Suppressor macrophage treated with lipopolysaccharide for 1 hour (primary cell): ENCODE data around the gene ARL15.

Source experiments
- DNase-seq, 3 donors: peaks; one replicate each; pipeline ENCODE4 v3.0.0-alpha.2; 2020 to 2022

ARL15 gene

DNA sequence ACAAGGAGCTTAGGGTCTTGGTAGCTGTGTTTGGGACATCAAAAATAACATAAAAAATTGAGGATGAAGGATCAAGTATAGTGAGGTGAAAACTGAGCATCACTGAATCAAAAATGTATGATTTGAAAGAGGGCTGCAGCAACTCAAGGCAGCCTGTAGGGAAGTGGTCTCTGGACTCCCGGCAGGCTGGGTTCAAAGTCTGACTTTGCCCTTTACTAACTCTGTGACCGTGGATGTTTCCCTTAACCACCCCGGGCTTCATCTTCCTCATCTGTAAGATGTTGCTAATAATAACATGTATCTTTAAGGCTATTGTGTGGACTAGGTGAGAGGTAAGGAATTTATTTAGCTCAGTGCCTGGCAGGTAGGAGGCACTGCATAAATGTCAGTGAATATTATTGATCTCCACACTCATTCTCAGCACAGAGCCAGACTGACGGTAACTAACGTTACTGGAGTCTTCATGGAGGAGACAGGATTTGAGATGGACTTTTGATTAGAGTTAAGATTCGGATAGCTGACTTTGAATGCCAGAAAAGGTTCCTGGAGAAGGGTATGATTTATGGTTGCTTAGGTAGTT lies 382.6 kb downstream of the ARL15 start:
- no peak for DNase-seq

GRCh38 chr5:53926026-53926425 lies 384.3 kb downstream of the ARL15 start:
- no peak for DNase-seq

GRCh38 chr5:53924392-53924791 lies 386.0 kb downstream of the ARL15 start:
- DNase-seq = no peak

- no peak for DNase-seq
These were observed 386.4 kb downstream of the ARL15 start for GRCh38 chr5:53923961-53924360.

DNA sequence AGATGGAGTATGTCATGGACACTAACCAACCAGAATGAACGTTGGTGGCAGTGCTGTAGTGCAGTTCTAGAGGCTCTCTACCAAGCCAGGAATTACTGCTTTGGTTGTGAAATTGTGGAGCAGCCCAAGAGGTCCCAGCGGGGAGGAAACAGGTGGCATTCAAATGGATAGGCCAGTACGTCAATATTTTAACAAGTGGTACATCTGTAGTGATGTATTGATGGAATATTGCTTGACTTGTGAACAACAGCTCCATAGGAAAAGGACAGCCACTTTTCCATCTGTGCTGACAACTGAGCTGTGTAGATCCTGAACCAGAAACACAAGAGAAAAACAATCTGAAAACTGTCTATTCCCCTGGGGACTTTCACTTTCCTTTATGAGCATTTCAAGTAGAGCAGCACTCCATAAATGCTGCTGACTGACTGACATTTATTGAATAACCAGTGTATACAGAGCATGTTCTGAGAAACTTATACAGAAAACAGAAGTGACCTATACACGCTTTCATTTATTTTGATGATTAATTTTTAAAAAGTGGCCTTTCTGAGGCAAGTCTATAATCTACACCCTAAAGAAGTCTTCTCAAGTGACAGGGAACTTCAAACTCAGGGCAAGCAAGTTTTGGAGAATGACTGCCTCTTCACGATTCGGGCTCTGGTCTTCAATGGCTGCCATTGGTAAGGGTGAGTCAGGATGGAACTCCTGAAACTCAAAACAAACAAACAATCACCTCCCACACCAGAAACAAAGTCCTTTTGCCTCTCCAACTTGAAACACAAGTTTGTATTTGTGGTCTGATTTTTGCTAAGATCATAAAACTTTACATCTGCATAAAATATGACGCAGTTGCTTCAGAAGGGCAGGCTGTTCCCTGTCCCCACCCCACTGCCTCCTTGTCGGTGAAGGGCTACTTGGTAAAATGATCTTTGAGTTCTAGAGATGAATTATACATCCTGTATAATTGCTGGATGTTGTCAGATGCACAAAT lies 387.6 kb downstream of the ARL15 start:
- DNase-seq = no peak

GRCh38 chr5:53917826-53918225 lies 392.5 kb downstream of the ARL15 start:
- no peak for DNase-seq

DNA sequence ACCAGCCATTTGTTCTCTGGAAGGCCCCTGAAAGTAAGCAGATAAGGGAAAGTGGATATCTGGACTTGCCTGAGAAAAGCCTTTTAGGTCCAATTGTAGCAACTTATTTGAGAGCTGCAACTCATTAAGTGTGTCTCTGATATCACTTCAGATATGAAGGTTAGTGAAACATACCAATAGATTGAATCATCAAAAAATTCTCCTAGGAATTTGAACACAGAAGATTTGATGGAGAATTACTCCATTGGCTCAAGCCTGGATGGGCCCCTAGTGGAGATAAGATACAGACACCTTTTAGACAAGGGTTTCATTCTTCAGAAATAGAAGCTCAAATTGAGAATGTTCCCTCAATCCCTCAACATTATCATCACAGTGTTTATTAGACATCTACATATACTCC lies 393.3 kb downstream of the ARL15 start:
- DNase-seq = no peak

- DNase-seq = no peak
These were observed 395.3 kb downstream of the ARL15 start for GRCh38 chr5:53915120-53915519.

GRCh38 chr5:53913941-53914340 lies 396.4 kb downstream of the ARL15 start:
- DNase-seq = peak in 2 of 3 donors; percentile 22 to 37

DNA sequence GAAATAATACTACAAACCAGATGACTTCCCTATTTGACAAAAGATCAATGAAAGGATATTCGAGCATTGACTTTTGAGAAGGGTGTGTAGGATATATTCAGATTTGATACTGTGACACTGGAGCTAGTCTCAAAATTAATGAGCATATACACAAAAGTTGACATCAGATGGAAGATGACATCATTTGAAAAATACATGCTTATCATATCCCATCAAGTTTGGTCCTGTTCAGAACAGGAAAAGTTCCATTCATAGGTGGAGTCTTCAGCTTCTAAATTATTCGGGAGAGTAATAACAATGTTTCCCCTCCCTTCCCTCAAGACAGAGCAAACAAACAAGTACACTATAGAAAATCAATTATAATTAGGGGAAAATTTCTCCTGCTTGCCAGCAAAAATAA lies 401.6 kb downstream of the ARL15 start:
- DNase-seq = no peak

GRCh38 chr5:53907827-53908226 lies 402.5 kb downstream of the ARL15 start:
- peak; percentile 7 to 32 (median 20) for DNase-seq

DNA sequence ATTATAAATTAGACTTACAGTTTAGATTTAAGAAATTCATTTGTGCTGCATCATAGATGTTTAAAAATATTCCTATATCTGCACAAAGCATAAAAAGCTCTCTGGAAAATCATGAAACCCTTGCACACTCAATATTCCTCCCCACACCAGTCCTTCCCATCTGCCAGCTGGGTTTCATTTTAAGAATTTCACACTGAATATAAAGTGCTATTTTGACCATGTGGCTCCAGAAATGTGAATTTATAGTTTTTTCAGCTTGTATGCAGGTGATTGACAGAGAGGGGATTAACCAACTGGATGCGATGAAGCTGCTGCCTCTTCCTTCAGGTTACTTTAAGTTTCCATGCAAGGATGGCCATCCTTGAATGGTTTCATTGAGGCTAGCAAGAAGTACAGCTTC lies 403.6 kb downstream of the ARL15 start:
- DNase-seq = no peak

DNA sequence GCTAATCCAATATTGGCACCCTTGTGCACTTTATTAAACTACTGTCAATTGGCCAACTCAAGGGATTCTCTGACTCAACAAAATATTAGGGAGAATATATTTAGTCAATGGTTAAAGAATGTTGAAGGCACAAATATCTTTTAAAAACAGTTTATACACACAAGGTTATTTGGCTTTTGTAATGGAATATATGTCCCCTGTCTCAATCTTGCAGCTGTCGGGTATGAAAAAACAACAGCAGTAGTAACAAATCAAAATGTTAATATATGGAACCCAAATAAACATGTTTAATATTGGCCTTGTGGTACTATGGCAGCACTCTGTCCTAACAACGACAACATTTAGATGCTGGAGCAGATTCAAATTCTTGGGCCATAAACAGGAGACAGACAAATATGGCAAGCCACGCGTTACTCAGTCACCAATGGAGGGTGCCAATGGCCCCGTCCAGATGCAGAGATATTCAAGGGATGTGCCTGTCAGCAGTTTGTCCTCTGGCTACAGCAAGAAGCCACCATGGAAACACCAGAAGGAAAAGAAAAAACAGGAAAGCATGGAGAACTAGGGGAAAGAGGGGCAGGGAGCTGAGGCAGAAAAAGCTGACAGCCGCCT lies 408.0 kb downstream of the ARL15 start:
- no peak for DNase-seq

GRCh38 chr5:53900677-53901076 lies 409.7 kb downstream of the ARL15 start:
- no peak for DNase-seq

DNA sequence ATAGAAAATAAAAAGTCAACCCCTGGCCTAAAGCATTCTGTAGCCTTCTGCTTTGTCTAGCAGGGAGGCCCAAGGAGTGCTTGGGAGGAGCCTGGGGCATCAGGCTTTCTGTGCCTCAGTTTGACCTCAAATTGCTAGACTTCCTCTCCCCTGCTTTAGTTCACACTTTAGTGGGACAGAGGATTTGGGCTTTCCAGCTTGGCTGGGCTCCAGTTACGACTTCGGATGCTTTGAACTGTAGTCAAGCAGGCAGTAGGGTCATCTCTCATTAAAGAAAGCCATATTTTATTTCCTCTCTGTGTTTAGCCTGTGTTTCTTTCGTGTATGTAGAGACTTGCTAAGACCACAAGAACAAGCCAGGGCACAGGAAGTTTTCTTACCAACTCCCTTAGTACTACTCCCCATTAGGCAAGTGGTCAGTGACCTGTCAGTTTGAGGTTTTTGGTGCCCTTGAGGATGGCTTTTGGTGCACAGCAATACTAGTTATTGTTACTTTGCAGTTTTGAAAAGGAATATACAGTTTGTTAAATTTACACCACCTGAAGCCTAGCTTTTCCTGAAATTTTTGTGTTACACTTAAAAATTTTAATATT lies 415.2 kb downstream of the ARL15 start:
- no peak for DNase-seq

DNA sequence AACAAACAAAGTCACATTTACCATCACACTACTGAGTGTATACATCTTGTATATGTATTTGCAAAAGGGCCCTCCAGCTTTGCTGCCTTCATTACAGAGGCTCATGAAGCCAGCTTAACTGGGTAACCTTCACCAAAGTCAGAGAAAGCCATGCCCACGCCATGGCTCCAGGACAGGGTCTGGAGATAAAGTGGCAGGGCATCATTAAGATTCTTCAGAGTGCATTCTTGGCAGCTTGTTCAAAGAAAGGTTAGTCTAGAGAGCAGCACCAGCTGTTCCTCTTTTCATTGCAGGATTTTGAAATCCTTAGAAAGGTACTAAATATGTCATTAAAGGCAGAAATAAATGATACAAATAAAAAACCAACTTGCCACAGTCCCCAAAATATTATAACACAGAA lies 416.7 kb downstream of the ARL15 start:
- no peak for DNase-seq

DNA sequence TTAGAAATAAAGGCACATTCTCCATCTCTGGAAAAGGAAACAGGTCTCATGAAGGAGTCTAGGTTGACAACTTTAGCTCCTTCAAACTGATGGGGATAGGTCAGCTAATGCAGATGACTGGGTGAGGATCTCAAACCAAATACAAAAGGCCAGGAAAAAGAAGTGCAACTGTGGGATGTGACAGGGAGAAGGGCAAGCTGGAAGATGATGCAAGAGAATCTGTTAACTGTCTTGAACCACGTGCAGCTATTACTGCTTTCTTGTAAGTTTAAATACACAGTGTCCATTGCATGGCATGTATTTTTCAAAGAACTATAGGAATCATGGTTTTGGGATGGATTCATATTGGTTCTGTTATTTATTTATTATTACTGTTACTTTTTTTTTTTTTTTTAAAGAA lies 418.1 kb downstream of the ARL15 start:
- DNase-seq = no peak

DNA sequence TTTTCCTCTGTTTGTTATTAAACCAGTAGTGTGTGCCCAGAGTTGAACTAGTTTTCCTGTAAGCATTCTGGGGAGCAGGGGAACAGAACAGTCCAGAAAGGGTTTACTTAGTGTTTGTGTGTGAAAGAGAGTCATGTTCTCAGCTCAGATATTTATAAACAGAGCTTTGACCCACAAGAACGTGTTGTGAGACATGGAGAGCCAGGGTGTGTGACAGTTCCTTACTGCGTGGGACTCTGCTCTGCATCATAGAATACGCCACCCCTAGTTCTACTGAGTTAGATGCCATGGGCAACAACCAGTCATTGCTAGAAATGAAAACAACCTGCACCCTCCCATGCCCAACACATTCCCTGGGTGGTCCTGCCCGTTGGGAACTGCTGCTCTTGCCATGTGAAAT lies 419.2 kb downstream of the ARL15 start:
- no peak for DNase-seq

DNA sequence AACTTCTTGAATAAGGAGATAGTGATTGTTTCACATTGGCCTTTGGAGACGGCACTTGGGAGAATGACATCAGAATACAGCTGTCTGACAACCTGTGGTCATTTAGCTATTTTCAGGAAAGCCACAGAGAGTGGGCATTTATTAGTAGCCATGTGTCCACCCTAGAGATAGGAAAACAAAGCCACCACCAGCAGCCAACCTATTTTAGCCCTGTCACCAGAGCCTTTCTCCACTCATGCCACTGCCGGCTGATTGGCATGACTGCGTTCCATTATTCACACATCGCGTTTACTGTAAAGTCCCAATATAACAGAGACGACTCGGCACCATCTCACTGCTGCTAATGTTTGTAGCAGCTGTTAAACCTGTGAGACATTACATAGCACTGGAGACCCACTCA lies 419.9 kb downstream of the ARL15 start:
- DNase-seq = no peak

- no peak for DNase-seq
These were observed 425.5 kb downstream of the ARL15 start for GRCh38 chr5:53884844-53885243.

DNA sequence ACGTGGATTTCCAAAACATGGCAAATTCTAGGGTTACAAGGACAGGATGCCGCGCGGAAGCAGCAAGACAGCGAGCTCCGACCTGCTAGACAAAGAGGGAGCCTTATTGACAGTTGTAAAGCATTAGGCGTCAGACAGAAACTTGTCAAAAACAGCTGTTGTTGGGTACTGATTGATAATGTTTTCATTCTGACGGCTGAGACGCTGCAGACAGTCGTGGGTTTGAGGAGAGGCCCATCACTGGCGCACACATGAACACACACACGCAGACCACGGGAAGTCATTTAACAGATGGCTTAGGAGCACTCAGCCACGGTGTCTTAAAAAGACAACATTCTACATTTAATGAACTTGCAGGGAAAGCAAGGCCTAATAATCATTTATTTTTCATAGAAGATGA lies 426.0 kb downstream of the ARL15 start:
- no peak for DNase-seq

GRCh38 chr5:53882676-53883031 lies 427.7 kb downstream of the ARL15 start:
- DNase-seq = peak; percentile 70 to 87 (median 73)

- peak; percentile 79 to 90 (median 85) for DNase-seq
These were observed 428.2 kb downstream of the ARL15 start for GRCh38 chr5:53882006-53882675.
